WTC11 (cell line): ENCODE data around the gene CFAP119.

Source experiments
- GABPB1 ChIP-seq: sonication (generic); formaldehyde crosslinking; IDR thresholded peaks from 2 replicates; pipeline ENCODE4 v1.8.1; 2023; ENCODE audit warnings: mild to moderate bottlenecking, missing genetic modification reagents
- NFE2L1 ChIP-seq: sonication (generic); formaldehyde crosslinking; IDR thresholded peaks from 2 replicates; pipeline ENCODE4 v1.8.1; 2023; ENCODE audit warnings: missing genetic modification reagents
- NFYB ChIP-seq: sonication (generic); formaldehyde crosslinking; conservative IDR thresholded peaks from 2 replicates; pipeline ENCODE4 v1.8.0; 2022; ENCODE audit warnings: low read depth, missing genetic modification reagents
- SP1 ChIP-seq: sonication (generic); formaldehyde crosslinking; conservative IDR thresholded peaks from 2 replicates; pipeline ENCODE4 v1.8.1; 2022; ENCODE audit warnings: missing genetic modification reagents
- TEAD4 ChIP-seq: sonication (generic); formaldehyde crosslinking; IDR thresholded peaks from 2 replicates; pipeline ENCODE4 v1.8.0; 2022; ENCODE audit warnings: mild to moderate bottlenecking, missing genetic modification reagents
- TF ChIP-seq, protein P1 (sequence below): fragments of 200-600 bp; IDR thresholded peaks from 2 replicates; pipeline ENCODE4 v1.8.0; 2022; ENCODE audit warnings: antibody characterized with exemption
- TF ChIP-seq, protein P2 (sequence below): fragments of 250-450 bp; sonication (Bioruptor Pico); IDR thresholded peaks from 2 replicates; pipeline ENCODE4 v2.1.2; 2022; ENCODE audit warnings: mild to moderate bottlenecking, moderate library complexity
- TF ChIP-seq, protein P3 (sequence below): sonication (generic); formaldehyde crosslinking; IDR thresholded peaks from 2 replicates; pipeline ENCODE4 v1.8.1; 2022; ENCODE audit warnings: missing genetic modification reagents, borderline replicate concordance
- TF ChIP-seq, protein P4 (sequence below): sonication (generic); formaldehyde crosslinking; IDR thresholded peaks from 2 replicates; pipeline ENCODE4 v1.8.0; 2023; ENCODE audit warnings: missing genetic modification reagents, mild to moderate bottlenecking, borderline replicate concordance
- TF ChIP-seq, protein P5 (sequence below): sonication (generic); formaldehyde crosslinking; IDR thresholded peaks from 2 replicates; pipeline ENCODE4 v1.8.0; 2022; ENCODE audit warnings: mild to moderate bottlenecking, missing genetic modification reagents

DNA sequence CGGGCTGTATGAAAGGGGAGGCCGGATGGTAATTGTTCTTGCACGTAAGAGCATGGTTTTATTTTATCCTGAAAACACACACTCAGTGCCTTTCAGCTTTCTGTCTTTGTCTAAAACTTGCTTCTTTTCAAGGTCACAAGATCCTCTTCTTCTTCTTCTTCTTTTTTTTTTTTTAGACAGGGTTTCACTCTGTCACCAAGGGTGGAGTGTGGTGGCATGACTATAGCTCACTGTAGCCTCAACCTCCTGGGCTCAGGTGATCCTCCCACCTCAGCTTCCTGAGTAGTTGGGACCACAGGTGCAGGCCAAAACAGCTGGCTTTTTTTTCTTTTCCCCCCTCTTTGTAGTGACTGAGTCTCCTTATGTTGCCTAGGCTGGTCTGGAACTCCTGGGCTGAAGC lies 41.1 kb upstream of the CFAP119 start:
- TF ChIP-seq, protein P1, sequence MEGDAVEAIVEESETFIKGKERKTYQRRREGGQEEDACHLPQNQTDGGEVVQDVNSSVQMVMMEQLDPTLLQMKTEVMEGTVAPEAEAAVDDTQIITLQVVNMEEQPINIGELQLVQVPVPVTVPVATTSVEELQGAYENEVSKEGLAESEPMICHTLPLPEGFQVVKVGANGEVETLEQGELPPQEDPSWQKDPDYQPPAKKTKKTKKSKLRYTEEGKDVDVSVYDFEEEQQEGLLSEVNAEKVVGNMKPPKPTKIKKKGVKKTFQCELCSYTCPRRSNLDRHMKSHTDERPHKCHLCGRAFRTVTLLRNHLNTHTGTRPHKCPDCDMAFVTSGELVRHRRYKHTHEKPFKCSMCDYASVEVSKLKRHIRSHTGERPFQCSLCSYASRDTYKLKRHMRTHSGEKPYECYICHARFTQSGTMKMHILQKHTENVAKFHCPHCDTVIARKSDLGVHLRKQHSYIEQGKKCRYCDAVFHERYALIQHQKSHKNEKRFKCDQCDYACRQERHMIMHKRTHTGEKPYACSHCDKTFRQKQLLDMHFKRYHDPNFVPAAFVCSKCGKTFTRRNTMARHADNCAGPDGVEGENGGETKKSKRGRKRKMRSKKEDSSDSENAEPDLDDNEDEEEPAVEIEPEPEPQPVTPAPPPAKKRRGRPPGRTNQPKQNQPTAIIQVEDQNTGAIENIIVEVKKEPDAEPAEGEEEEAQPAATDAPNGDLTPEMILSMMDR: no peak
- TF ChIP-seq TEAD4 (no peak), GABPB1 (no peak), SP1 (CRISPR knock-in tag) (no peak), NFYB (CRISPR knock-in tag) (no peak), NFE2L1 (CRISPR knock-in tag) (no peak)
- TF ChIP-seq, protein P2, sequence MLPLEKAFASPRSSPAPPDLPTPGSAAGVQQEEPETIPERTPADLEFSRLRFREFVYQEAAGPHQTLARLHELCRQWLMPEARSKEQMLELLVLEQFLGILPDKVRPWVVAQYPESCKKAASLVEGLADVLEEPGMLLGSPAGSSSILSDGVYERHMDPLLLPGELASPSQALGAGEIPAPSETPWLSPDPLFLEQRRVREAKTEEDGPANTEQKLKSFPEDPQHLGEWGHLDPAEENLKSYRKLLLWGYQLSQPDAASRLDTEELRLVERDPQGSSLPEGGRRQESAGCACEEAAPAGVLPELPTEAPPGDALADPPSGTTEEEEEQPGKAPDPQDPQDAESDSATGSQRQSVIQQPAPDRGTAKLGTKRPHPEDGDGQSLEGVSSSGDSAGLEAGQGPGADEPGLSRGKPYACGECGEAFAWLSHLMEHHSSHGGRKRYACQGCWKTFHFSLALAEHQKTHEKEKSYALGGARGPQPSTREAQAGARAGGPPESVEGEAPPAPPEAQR (CRISPR knock-in tag): no peak
- TF ChIP-seq, protein P3, sequence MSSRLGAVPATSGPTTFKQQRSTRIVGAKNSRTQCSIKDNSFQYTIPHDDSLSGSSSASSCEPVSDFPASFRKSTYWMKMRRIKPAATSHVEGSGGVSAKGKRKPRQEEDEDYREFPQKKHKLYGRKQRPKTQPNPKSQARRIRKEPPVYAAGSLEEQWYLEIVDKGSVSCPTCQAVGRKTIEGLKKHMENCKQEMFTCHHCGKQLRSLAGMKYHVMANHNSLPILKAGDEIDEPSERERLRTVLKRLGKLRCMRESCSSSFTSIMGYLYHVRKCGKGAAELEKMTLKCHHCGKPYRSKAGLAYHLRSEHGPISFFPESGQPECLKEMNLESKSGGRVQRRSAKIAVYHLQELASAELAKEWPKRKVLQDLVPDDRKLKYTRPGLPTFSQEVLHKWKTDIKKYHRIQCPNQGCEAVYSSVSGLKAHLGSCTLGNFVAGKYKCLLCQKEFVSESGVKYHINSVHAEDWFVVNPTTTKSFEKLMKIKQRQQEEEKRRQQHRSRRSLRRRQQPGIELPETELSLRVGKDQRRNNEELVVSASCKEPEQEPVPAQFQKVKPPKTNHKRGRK (CRISPR knock-in tag): no peak
- TF ChIP-seq, protein P4, sequence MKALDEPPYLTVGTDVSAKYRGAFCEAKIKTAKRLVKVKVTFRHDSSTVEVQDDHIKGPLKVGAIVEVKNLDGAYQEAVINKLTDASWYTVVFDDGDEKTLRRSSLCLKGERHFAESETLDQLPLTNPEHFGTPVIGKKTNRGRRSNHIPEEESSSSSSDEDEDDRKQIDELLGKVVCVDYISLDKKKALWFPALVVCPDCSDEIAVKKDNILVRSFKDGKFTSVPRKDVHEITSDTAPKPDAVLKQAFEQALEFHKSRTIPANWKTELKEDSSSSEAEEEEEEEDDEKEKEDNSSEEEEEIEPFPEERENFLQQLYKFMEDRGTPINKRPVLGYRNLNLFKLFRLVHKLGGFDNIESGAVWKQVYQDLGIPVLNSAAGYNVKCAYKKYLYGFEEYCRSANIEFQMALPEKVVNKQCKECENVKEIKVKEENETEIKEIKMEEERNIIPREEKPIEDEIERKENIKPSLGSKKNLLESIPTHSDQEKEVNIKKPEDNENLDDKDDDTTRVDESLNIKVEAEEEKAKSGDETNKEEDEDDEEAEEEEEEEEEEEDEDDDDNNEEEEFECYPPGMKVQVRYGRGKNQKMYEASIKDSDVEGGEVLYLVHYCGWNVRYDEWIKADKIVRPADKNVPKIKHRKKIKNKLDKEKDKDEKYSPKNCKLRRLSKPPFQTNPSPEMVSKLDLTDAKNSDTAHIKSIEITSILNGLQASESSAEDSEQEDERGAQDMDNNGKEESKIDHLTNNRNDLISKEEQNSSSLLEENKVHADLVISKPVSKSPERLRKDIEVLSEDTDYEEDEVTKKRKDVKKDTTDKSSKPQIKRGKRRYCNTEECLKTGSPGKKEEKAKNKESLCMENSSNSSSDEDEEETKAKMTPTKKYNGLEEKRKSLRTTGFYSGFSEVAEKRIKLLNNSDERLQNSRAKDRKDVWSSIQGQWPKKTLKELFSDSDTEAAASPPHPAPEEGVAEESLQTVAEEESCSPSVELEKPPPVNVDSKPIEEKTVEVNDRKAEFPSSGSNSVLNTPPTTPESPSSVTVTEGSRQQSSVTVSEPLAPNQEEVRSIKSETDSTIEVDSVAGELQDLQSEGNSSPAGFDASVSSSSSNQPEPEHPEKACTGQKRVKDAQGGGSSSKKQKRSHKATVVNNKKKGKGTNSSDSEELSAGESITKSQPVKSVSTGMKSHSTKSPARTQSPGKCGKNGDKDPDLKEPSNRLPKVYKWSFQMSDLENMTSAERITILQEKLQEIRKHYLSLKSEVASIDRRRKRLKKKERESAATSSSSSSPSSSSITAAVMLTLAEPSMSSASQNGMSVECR (CRISPR knock-in tag): no peak
- TF ChIP-seq, protein P5, sequence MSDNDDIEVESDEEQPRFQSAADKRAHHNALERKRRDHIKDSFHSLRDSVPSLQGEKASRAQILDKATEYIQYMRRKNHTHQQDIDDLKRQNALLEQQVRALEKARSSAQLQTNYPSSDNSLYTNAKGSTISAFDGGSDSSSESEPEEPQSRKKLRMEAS: no peak
